Urothelium cell line (cell line): ENCODE measurements around the gene EDA2R.

ENCODE experiments used
- DNase-seq: peaks from one replicate; pipeline ENCODE4 v3.0.0; 2011; ENCODE audit warnings: low spot score, mixed read lengths
- FAIRE-seq: peaks from 2 replicates; lab custom pipeline; 2011; peaks lifted over from hg19 to GRCh38; lab: Jason Lieb, UNC

EDA2R gene

GRCh38 chrX:66547847-66548369 lies 91.0 kb downstream of the EDA2R start:
- no peak for DNase-seq
- FAIRE-seq: no peak
